ENCODE measurements around the gene LRRC71. TPM values are rescaled to one million over a fixed set of nuclear protein-coding genes. Genes with fewer than 3 reads are reported as not detected.
"Not testable (repeated sequence)": the region's sequence is repeated elsewhere in the genome, so short reads cannot be mapped to it uniquely, and the experiment has no call there.

LRRC71 gene
- total RNA-seq, 2 experiments from 2014 or later, result not detected

DNA sequence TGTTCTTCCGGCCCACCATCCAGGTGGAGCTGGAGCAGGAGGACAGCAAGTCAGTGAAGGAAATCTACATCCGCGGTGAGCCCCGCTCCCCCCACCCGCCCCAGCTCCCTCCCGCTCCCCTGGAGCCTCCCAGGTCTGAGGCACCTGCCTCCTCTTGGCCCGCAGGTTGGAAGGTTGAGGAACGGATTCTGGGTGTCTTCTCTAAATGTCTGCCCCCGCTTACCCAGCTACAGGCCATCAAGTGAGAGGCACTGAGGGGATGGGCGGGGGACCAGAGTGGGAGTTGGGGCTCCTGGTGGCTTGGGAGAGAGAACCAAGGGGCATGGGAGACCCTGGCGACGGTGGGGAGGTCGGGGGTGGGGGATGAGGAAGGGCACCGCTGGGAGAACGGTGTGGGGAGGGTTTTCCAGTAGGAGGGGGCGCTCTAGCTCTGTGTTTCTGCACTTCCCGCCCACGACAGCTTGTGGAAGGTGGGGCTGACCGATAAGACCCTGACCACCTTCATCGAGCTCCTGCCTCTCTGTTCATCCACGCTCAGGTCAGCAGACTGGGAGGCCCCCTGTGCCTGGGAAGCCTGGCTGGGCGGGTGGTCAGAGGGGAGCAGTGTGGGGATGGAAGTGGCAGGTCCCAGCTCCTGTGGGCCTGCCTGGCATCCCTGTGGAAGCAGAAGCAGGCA is 4.2 kb downstream of the LRRC71 start:
- TF ChIP-seq, protein P1, sequence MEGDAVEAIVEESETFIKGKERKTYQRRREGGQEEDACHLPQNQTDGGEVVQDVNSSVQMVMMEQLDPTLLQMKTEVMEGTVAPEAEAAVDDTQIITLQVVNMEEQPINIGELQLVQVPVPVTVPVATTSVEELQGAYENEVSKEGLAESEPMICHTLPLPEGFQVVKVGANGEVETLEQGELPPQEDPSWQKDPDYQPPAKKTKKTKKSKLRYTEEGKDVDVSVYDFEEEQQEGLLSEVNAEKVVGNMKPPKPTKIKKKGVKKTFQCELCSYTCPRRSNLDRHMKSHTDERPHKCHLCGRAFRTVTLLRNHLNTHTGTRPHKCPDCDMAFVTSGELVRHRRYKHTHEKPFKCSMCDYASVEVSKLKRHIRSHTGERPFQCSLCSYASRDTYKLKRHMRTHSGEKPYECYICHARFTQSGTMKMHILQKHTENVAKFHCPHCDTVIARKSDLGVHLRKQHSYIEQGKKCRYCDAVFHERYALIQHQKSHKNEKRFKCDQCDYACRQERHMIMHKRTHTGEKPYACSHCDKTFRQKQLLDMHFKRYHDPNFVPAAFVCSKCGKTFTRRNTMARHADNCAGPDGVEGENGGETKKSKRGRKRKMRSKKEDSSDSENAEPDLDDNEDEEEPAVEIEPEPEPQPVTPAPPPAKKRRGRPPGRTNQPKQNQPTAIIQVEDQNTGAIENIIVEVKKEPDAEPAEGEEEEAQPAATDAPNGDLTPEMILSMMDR (IDR thresholded peaks at IDR 0.05), result no peak
- Mint-ChIP-seq H3K4me3 (no peak overlapping the region), H3K27me3 (peaks cover 97% of the 10 kb centered on the region), H3K9me3 (no peaks in the 10 kb centered on the region), H3K36me3 (ENCODE audit: low read depth) (no peaks in the 10 kb centered on the region), H3K4me1 (ENCODE audit: low read depth) (peaks cover 38% of the 10 kb centered on the region), H3K27ac (no peak overlapping the region)
- ChIA-PET CTCF (no interaction called here), POLR2A (no interaction called here)
- Histone ChIP-seq H3K27me3 (ENCODE audit: control insufficient read depth in 1 of 2, insufficient read depth in 2 of 2, low read length in 2 of 2) (peaks cover 70 to 98% of the 10 kb centered on the region in 2 experiments), H3K36me3 (ENCODE audit: insufficient read depth, low read length) (no peaks in the 10 kb centered on the region), H3K4me3 (ENCODE audit: low read length) (no peak overlapping the region), H3K9me3 (ENCODE audit: control insufficient read depth in 1 of 2, insufficient read depth in 1 of 2, low read length in 2 of 2) (peaks cover 0 to 23% of the 10 kb centered on the region in 2 experiments), H3K27ac (ENCODE audit: low read depth in 1 of 2, low read length in 2 of 2) (no peak overlapping the region), H3K4me1 (ENCODE audit: insufficient read depth, low read length) (peaks cover 33% of the 10 kb centered on the region)
- DNase-seq (no peak), ATAC-seq (ENCODE audit: poor library complexity) (no peak)
- intact Hi-C loops (cut with DNase I, micrococcal nuclease), result loop anchor here (5.0 to 10.0 kb wide), 2 partner anchors 127 to 240 kb away; no protein-coding TSS in a partner anchor

DNA sequence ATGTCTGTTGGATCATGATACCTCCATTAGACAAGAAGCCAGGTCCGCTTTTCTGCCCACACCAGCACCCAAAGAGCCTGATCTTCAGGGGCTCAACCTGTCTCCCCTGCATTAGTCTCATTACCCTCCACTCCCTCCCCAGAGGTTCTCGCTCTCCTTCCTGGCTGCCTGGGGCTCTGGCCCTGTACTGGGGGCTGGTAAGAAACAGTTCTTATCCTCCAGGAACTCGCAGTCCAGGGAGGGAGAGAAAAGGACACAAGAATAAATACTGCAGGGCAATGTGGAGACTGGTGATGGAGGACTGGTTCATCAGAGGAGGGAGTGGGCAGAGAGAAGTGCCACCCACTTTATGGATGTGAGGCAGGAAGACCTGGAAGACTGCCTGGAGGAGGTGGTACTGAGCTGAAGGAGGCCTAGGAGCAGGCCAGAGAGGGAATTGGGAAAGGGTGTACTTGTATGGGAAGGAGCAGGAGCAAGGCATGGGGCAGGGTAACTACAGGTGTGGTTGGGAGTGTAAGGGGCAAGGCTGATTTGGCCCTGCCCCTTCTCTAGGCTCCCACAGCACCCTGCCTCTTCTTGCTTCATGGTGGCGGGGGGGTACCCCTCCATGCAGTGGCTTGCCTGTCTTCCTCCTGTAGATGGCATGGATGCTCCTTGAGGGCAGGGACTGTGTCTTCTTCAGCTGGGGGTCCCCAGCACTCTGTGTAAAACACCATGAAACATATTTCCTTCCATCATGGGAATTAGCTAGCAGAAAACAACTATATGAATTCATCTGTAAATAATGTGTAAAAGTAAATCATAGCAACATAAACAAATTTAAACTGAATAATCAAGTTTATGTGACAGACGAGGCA is 5.0 kb downstream of the LRRC71 start:
- H3K27me3 Mint-ChIP-seq, result peaks cover 95% of the 10 kb centered on the region
- peaks cover 30% of the 10 kb centered on the region for H3K4me1 ChIP-seq (ENCODE audit: insufficient read depth, low read length)
- H3K36me3 ChIP-seq (ENCODE audit: insufficient read depth, low read length), result no peaks in the 10 kb centered on the region
- peaks cover 71 to 94% of the 10 kb centered on the region in 2 experiments for H3K27me3 ChIP-seq (ENCODE audit: control insufficient read depth in 1 of 2, insufficient read depth in 2 of 2, low read length in 2 of 2)
- ChIA-PET POLR2A (no interaction called here), CTCF (no interaction called here)
- ATAC-seq (ENCODE audit: poor library complexity) (no peak), DNase-seq (no peak)
- no peaks in the 10 kb centered on the region for H3K36me3 Mint-ChIP-seq (ENCODE audit: low read depth)
- peaks cover 0 to 20% of the 10 kb centered on the region in 2 experiments for H3K9me3 ChIP-seq (ENCODE audit: control insufficient read depth in 1 of 2, insufficient read depth in 1 of 2, low read length in 2 of 2)
- TF ChIP-seq, protein P1 (IDR thresholded peaks at IDR 0.05), result no peak
- H3K9me3 Mint-ChIP-seq, result no peaks in the 10 kb centered on the region
- peaks cover 38% of the 10 kb centered on the region for H3K4me1 Mint-ChIP-seq (ENCODE audit: low read depth)
- H3K4me3 ChIP-seq (ENCODE audit: low read length), result no peak overlapping the region
- H3K27ac Mint-ChIP-seq, result no peak overlapping the region
- intact Hi-C loops (cut with DNase I, micrococcal nuclease), result loop anchor here (2.0 to 10.0 kb wide), 3 partner anchors 33 to 241 kb away; partner anchors contain the start of gene PEAR1 (in 1 of the 2)
- no peak overlapping the region for H3K27ac ChIP-seq (ENCODE audit: low read depth in 1 of 2, low read length in 2 of 2)
- H3K4me3 Mint-ChIP-seq, result peak overlapping the region; percentile 34

DNA sequence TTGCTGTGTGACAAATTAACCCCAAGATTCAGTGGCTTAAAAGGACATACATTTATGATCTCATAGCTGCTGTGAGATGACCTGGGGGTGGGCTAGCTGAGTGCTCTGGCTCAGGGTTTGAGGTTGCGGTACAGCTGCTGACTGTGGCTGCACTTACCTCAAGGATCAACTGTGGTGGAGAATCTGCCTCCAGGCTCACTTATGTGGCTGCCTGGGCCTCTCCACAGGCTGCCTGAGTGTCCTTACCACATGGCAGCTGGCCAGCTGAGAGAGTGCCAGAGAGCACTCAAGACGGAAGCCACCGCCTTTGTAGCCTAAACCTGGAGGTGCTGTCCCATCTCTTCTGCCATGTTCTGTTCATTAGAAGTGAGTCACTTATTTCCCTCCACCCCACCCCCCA is 5.7 kb downstream of the LRRC71 start:
- H3K27ac ChIP-seq (ENCODE audit: low read depth in 1 of 2, low read length in 2 of 2), result no peak overlapping the region
- H3K27me3 Mint-ChIP-seq, result peaks cover 94% of the 10 kb centered on the region
- intact Hi-C loops (cut with DNase I, micrococcal nuclease), result loop anchor here (2.0 to 10.0 kb wide), 3 partner anchors 33 to 241 kb away; partner anchors contain the start of gene PEAR1 (in 1 of the 2)
- peaks cover 0 to 19% of the 10 kb centered on the region in 2 experiments for H3K9me3 ChIP-seq (ENCODE audit: control insufficient read depth in 1 of 2, insufficient read depth in 1 of 2, low read length in 2 of 2)
- no peak overlapping the region for H3K4me3 ChIP-seq (ENCODE audit: low read length)
- H3K36me3 ChIP-seq (ENCODE audit: insufficient read depth, low read length), result no peaks in the 10 kb centered on the region
- H3K27me3 ChIP-seq (ENCODE audit: control insufficient read depth in 1 of 2, insufficient read depth in 2 of 2, low read length in 2 of 2), result peaks cover 68 to 93% of the 10 kb centered on the region in 2 experiments
- ChIA-PET CTCF (interaction anchor here (2.4 kb wide), 1 partner anchor 34 kb away, joined by 11 read pairs; no protein-coding TSS in a partner anchor), POLR2A (no interaction called here)
- H3K27ac Mint-ChIP-seq, result no peak overlapping the region
- ATAC-seq (ENCODE audit: poor library complexity) (no peak), DNase-seq (peak in 3 of 14 experiments; percentile 7 to 49 (median 40))
- H3K4me1 ChIP-seq (ENCODE audit: insufficient read depth, low read length), result peaks cover 24% of the 10 kb centered on the region
- TF ChIP-seq, protein P1 (IDR thresholded peaks at IDR 0.05), result no peak
- peaks cover 33% of the 10 kb centered on the region for H3K4me1 Mint-ChIP-seq (ENCODE audit: low read depth)
- no peak overlapping the region for H3K4me3 Mint-ChIP-seq
- no peaks in the 10 kb centered on the region for H3K36me3 Mint-ChIP-seq (ENCODE audit: low read depth)
- no peaks in the 10 kb centered on the region for H3K9me3 Mint-ChIP-seq

DNA sequence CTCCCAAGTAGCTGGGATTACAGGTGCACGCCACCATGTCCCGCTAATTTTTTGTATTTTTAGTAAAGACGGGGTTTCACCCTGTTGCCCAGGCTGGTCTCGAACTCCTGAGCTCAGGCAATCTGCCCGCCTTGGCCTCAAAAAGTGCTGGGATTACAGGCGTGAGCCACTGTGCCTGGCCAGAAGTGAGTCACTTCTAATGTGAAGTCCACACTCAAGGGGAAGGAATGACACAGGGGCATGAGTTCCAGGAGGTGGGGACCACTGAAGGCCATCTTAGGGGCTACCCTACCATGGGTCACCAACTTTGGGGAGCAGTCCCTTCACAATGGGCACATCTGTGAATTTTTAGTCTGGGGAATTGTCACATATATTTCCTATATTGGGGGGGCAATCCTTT is 6.3 kb downstream of the LRRC71 start:
- CTCF ChIA-PET, result interaction anchor here (1.4 to 2.4 kb wide), 2 partner anchors 34 to 237 kb away, joined by 6 to 11 read pairs; no protein-coding TSS in a partner anchor

More for the DNA sequence above, 6.3 kb downstream of the LRRC71 start:
- H3K4me3 ChIP-seq (ENCODE audit: low read length); H3K27ac Mint-ChIP-seq; DNase-seq; H3K27ac ChIP-seq (ENCODE audit: low read depth in 1 of 2, low read length in 2 of 2); H3K36me3 ChIP-seq (ENCODE audit: insufficient read depth, low read length); ATAC-seq (ENCODE audit: poor library complexity); POLR2A ChIA-PET; H3K4me3 Mint-ChIP-seq; H3K9me3 Mint-ChIP-seq; H3K36me3 Mint-ChIP-seq (ENCODE audit: low read depth): not testable (repeated sequence)
- H3K4me1 ChIP-seq (ENCODE audit: insufficient read depth, low read length), result peaks cover 24% of the 10 kb centered on the region
- H3K4me1 Mint-ChIP-seq (ENCODE audit: low read depth), result peaks cover 37% of the 10 kb centered on the region
- peaks cover 64 to 88% of the 10 kb centered on the region in 2 experiments for H3K27me3 ChIP-seq (ENCODE audit: control insufficient read depth in 1 of 2, insufficient read depth in 2 of 2, low read length in 2 of 2)
- H3K9me3 ChIP-seq (ENCODE audit: control insufficient read depth in 1 of 2, insufficient read depth in 1 of 2, low read length in 2 of 2), result peaks cover 0 to 19% of the 10 kb centered on the region in 2 experiments
- H3K27me3 Mint-ChIP-seq, result peaks cover 94% of the 10 kb centered on the region
- intact Hi-C loops (cut with DNase I, micrococcal nuclease), result loop anchor here (1.0 to 10.0 kb wide), 4 partner anchors 34 to 242 kb away; partner anchors contain the start of gene PEAR1 (in 1 of the 2)
